Suppressor macrophage treated with lipopolysaccharide for 4 hours (primary cell): Measurements from ENCODE around the gene GNA15.
A peak's percentile ranks its signal among the peaks of the same experiment; 100 is the strongest.

Source experiments
- DNase-seq: peaks from one replicate; pipeline ENCODE4 v3.0.0-alpha.2; 2020

GNA15 gene

GRCh38 chr19:3122512-3122870, 13.3 kb upstream of the GNA15 start:
- DNase-seq: no peak

DNA sequence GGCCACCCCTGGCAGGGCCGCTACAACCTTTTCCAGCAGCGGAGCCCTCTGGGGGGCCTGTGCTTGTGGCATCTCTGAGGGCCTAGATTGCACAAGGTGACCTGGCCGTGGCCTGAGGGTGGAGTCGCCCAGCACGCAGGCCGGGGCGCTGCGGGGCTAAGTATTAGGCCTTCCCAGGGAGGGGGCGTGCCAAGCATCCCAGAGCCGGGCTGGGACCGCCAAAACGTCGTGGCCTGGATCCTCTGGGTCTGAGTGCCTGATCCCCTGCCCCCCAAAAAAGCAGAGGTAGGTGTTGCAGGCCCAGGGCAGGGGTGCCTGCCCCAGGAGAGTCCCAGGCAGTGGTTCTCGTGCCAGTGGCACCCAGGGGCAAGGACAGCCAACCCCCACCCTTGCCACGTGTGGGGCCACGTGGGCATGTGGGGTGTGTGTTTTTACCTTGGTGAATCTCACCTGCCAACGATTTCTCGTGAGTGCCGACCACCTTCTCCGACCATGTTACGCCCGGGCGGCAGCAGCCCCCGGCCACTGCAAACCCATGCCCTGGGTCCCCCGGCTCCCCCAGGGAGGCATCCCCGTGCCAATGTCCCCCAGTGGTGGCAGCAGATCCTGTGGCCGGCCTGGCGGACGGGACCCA, 12.6 kb upstream of the GNA15 start:
- DNase-seq: no peak

- DNase-seq: no peak
These were observed 11.9 kb upstream of the GNA15 start for GRCh38 chr19:3123956-3124355.

DNA sequence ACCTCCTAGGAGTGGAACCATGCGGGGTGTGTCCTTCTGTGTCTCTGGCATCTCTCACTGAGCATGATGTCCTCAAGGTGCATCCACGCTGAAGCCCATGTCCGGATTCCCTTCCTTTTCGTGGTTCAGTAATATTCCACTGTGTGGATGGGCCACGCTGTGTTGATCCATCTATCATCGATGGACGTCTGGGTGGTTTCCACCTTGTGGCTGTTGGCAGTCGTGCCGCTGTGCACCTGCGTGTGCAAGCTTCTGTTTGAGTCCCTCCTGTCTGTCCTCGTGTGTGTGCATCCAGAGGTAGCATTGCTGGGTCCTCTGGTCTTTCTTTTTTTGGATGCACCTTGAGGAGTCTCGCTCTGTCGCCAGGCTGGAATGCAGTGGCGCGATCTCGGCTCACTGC, 11.2 kb upstream of the GNA15 start:
- DNase-seq: no peak

- peak; percentile 66 for DNase-seq
These were observed 9.8 kb upstream of the GNA15 start for GRCh38 chr19:3125900-3126524.

DNA sequence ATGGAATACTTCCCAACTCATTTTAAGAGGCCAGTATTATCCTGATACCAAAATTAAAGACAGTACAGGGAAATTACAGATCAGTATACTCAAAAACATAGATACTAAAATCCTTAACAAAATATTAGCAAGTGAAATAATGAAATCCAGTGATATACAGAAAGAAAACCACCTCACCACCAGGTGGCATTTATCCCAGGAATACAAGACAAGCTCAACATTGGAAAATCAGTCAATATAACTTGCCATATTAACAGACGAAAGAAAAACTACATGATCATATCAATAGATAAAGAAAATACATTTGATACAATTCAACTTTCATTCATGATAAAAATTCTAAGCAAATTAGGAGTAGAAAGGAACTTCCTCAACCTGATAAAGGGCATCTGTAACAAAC, 6.7 kb upstream of the GNA15 start:
- DNase-seq: peak; percentile 43

- DNase-seq: no peak
These were observed 4.7 kb upstream of the GNA15 start for GRCh38 chr19:3131168-3131567.

GRCh38 chr19:3132971-3133792, 2.7 kb upstream of the GNA15 start:
- peak; percentile 93 for DNase-seq

- DNase-seq: no peak
These were observed 2.1 kb upstream of the GNA15 start for GRCh38 chr19:3133793-3134116.

- DNase-seq: no peak
These were observed 837 bp downstream of the GNA15 start for GRCh38 chr19:3136684-3137055.

DNA sequence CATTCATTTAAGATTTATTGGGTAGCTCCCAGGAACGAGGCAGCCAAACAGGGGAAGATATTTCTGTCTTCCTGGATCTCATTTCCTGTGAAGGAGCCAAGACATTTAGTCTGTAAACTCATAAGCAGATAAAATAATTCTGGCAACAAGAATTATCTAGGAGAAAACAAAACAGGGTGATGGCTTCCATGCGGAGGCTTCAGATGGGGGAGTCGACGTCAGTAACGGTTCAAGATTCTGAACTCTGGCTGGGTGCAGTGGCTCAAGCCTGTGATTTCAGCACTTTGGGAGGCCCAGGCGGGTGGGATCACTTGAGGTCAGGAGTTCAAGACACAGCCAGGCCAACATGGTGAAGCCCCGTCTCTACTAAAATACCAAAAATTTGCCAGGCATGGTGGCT, 1.3 kb downstream of the GNA15 start:
- DNase-seq: peak; percentile 51

- no peak for DNase-seq
These were observed 2.4 kb downstream of the GNA15 start for GRCh38 chr19:3138268-3138667.

- DNase-seq: peak; percentile 50
These were observed 4.8 kb downstream of the GNA15 start for GRCh38 chr19:3140667-3141038.

- peak; percentile 84 for DNase-seq
These were observed 6.4 kb downstream of the GNA15 start for GRCh38 chr19:3142292-3142670.

DNA sequence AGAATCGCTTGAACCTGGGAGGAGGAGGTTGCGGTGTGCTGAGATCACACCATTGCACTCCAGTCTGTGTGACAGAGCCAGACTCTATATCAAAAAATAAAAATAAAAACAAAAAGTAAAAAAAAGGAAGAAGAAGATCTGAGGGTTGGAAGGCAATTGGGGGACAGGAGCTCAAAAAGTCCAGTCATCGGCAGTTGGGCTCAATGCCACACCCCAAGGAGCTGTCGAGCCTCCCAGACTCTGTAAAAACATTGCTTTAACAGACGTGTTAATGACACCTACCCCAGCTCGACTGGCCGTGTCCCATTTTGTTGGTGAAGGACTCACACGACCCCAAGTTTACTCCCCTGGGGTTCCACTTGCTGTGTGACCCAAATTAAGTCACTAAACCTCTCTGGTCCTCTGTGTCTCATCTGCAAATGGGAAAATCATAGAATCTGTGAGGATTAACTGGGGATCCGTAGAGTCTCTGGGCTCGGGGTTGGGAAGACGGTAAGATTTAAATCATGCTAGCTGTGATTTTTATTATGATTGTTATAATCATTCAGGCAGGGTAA, 7.0 kb downstream of the GNA15 start:
- DNase-seq: peak; percentile 45

DNA sequence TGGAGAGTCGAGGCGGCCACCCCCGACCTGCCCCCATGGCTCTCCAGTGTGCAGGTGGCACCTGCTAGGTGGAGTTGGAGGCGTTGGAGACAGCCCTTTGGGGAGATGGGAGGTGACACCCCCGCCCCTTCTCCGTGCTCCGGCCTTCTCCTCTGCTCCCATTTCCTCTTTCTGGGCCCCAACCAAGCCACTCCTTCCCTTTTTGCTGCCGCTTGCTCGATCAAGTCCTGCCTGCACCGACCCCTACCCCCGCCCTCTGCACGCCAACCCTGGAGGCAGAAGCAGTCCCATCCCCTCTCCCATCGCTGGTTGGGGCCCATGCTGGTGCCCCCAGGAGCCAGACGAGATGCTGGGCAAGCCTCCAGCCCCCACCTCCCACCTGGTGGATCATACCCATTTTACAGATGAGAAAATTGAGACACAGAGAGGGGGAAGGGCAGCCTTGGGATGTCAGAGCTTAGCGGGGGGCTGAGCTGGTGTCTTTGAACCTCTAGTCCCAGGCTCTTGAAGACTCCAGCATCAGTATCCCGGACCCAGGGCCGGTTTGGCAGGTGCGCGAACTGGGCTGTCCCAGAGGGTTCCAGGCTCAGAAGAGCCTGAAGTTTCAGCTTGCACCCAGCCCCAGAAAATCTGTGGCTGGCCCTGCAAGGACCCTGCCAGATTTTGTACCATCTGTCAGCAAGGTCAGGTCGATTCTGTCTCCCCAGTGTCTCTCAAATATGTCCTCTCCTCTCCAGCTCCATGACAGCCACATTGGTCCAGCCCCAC, 10.3 kb downstream of the GNA15 start:
- peak; percentile 82 for DNase-seq

DNA sequence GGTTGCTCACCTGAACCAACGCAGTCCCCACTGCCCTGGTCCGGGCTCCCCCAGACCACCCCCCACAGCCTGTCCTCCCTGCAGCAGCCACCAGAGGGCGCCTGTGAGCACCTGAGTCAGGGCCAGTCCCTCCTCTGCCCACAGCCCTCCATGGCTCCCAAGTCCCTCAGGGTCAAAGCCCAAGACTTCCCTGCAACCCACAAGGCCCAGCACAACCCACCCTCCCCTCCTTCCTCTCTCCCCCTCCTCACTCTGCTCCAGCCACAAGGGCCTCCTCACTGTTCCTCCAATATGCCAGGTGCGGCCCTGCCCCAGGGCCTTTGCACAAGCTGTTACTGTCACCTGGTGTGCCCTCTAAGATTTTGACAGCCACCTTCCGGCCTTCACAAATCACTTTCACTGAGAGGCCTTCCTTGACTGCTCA, 10.9 kb downstream of the GNA15 start:
- peak; percentile 47 for DNase-seq

- DNase-seq: no peak
These were observed 12.7 kb downstream of the GNA15 start for GRCh38 chr19:3148503-3148902.

DNA sequence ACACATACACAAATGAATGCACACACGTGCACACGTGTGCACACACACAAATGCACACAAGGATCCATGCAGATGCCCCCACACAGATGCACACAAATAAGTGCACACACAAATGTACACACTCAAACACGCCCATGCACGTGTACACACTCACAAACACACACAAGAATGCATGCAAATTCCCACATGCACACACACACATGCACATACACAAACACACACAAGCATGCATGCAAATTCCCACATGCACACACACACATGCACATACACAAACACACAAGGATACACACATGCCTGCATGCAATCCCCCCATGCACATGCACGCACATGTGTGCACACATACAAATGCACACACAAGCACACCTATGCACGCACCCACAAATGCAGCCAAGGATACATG, 13.3 kb downstream of the GNA15 start:
- DNase-seq: no peak

DNA sequence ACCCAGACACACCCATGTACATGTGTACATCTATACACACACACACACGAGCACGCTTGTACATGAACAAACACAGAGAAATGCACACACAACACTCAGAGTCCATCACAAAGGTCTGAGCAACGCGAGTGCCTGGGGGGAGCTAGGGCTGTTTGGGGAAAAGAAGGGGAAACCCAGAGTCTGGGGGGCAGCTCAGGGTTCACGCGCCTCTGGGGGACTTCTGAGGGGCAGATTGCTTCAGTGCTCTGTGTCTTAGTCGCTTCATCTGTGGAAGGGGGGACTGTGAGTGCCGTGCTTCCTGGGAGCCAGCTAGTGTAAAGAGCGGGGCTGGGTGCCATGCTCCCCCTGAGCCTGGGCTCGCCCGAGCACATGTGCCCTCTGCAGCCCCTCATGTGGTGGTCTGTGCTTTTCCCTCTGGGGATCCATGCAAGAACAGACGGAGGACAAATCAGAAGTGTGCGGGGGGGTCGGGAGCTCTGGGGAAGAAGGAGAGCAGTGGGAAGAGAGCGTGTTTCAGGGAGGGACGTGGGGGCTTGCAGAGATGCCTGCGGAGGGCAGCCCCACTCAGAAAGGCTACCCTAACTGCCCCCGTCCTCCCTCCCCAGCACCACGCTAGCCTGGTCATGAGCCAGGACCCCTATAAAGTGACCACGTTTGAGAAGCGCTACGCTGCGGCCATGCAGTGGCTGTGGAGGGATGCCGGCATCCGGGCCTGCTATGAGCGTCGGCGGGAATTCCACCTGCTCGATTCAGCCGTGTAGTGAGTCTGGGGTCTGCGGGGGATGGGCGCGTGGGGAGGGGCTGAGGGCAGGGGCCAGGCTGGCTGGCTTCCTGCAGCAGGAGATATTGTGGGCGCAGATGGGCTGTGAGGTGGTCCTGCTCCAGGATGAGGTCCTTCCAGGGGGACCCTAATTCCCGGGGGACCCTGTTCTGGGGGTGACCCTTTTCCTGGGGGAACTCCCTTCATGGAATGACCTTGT, 14.0 kb downstream of the GNA15 start:
- DNase-seq: no peak

DNA sequence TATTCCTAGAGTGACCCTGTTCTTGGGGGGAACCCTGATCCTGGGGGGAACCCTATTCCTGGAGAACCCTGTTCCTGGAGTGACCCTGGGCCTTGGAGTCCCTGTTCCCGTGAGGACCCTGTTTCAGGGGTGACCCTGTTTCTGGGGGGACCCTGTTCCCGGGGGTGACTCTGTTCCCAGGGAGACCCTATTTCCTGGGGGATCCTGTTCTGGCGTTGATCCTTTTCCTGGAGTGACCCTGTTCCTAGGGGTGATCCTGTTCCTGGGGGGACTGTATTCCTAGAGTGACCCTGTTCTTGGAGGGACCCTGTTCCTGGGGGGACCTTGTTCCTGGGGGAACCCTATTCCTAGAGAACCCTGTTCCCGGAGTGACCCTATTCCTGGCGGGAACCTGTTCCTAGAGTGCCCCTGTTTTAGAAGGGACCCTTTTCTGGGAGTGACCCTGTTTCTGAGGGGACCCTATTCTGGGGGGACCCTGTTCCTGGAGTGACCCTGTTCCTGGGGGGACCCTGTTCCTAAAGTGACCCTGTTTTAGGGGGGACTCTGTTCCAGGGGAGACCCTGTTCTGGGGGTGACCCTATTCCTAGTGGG, 15.0 kb downstream of the GNA15 start:
- DNase-seq: no peak
